HepG2 (cell line): ENCODE measurements around the gene GPBAR1. TPM values are rescaled to one million over a fixed set of nuclear protein-coding genes. Genes with fewer than 3 reads are reported as not detected.

ENCODE experiments used
- AGO1 ChIP-seq: fragments of 200-400 bp; formaldehyde crosslinking; IDR thresholded peaks from 2 replicates; pipeline ENCODE4 v1.6.1; 2017; ENCODE audit warnings: mild to moderate bottlenecking, low read depth, low read length, moderate library complexity; ENCODE audit not compliant: poor library complexity, severe bottlenecking
- AKAP8 ChIP-seq: sonication (generic); formaldehyde crosslinking; IDR thresholded peaks from 2 replicates; pipeline ENCODE4 v1.5.1; 2020; ENCODE audit warnings: mild to moderate bottlenecking, missing genetic modification reagents
- ASH2L ChIP-seq: fragments of 300-600, 200-600 bp; sonication (generic); IDR thresholded peaks from 2 replicates; pipeline ENCODE4 v1.7.0; 2017; ENCODE audit warnings: low read depth, mild to moderate bottlenecking, moderate library complexity, mixed read lengths, low read length; ENCODE audit not compliant: insufficient read length
- ATAD3A ChIP-seq: sonication (generic); formaldehyde crosslinking; IDR thresholded peaks from 2 replicates; pipeline ENCODE4 v1.4.0; 2020; ENCODE audit warnings: missing genetic modification reagents
- DNMT3B ChIP-seq: conservative IDR thresholded peaks from 2 replicates; pipeline ENCODE4 v1.6.1; 2016; ENCODE audit warnings: missing biosample characterization, control low read depth
- HINFP ChIP-seq: sonication (generic); formaldehyde crosslinking; IDR thresholded peaks from 2 replicates; pipeline ENCODE4 v1.4.0; 2020; ENCODE audit warnings: low read depth, mild to moderate bottlenecking, missing genetic modification reagents
- KIAA2018 ChIP-seq: sonication (generic); formaldehyde crosslinking; IDR thresholded peaks from 2 replicates; pipeline ENCODE4 v1.5.0; 2020; ENCODE audit warnings: mild to moderate bottlenecking, missing genetic modification reagents, borderline replicate concordance
- MAFF ChIP-seq: IDR thresholded peaks from 2 replicates; pipeline ENCODE4 v1.6.1; 2011; ENCODE audit warnings: low read depth, low read length, improper control_type of control experiment
- PTBP1 ChIP-seq: fragments of 200-400 bp; formaldehyde crosslinking; IDR thresholded peaks from 2 replicates; pipeline ENCODE4 v1.6.1; 2018; ENCODE audit warnings: low read length, low read depth; ENCODE audit not compliant: poor library complexity, severe bottlenecking
- RELA ChIP-seq: sonication (generic); formaldehyde crosslinking; IDR thresholded peaks from 2 replicates; pipeline ENCODE4 v1.4.0; 2020; ENCODE audit warnings: missing genetic modification reagents
- ZNF543 ChIP-seq: sonication (generic); formaldehyde crosslinking; IDR thresholded peaks from 2 replicates; pipeline ENCODE4 v1.4.0; 2020; ENCODE audit warnings: mild to moderate bottlenecking, missing genetic modification reagents
- ZNF558 ChIP-seq: sonication (generic); formaldehyde crosslinking; IDR thresholded peaks from 2 replicates; pipeline ENCODE4 v1.9.0; 2022; ENCODE audit warnings: mild to moderate bottlenecking, missing genetic modification reagents, borderline replicate concordance
- ZNF792 ChIP-seq: IDR thresholded peaks from 2 replicates; pipeline ENCODE4 v1.6.1; 2016
- ZNF883 ChIP-seq: sonication (generic); formaldehyde crosslinking; IDR thresholded peaks from 2 replicates; pipeline ENCODE4 v1.5.1; 2020; ENCODE audit warnings: mild to moderate bottlenecking, missing genetic modification reagents; ENCODE audit errors: not compliant biosample characterization
- polyA plus RNA-seq, 8 experiments: library from polyadenylated mRNA; depleted of rRNA in 3 of 8; stranded (reverse) in 7 of 8; unstranded in 1 of 8; fragments of >200 nt; fragmentation: Illumina TruSeq in 4 of 8; extraction: Trizol in 4 of 8; gene quantifications; 2 replicates each; pipeline versions ENCODE4 v1.2.1 to v1.2.3, GENCODE V29; 2011 to 2016; ENCODE audit warnings: low read depth in 4 of 8, missing spikeins in 1 of 8, mixed read lengths in 1 of 8; ENCODE audit not compliant: insufficient read depth in 1 of 8
- total RNA-seq, 5 experiments: library from RNA; depleted of rRNA; stranded (reverse); fragments of >200 nt; fragmentation: Illumina TruSeq; extraction: Trizol; gene quantifications; 2 replicates each; pipeline ENCODE4 v1.2.3, GENCODE V29; 2016; ENCODE audit warnings: low read depth in 1 of 5
- TF ChIP-seq, protein P1 (sequence below): sonication (generic); formaldehyde crosslinking; IDR thresholded peaks from 2 replicates; pipeline ENCODE4 v1.5.0; 2020; ENCODE audit warnings: mild to moderate bottlenecking, missing genetic modification reagents
- TF ChIP-seq, protein P2 (sequence below): sonication (generic); formaldehyde crosslinking; IDR thresholded peaks from 2 replicates; pipeline ENCODE4 v1.8.0; 2022; ENCODE audit warnings: missing genetic modification reagents, low read depth, mild to moderate bottlenecking, borderline replicate concordance

GPBAR1 gene
- total and polyA plus RNA-seq, 2 of the 13 experiments (the other 11 are each of a cell fraction or from before 2014, with no cell fraction given) = 0.05 to 0.09 TPM

GRCh38 chr2:218216674-218217359 is 44.0 kb upstream of the GPBAR1 start, which contains the start of gene ARPC2 (continued):
- no peak for TF ChIP-seq KIAA2018 (CRISPR knock-in tag)
- no peak; the same call in 1 of the 2 replicates for TF ChIP-seq ZNF558
- peak; percentile 87 for TF ChIP-seq ZNF543 (CRISPR knock-in tag)
- no peak for TF ChIP-seq MAFF
- no peak for TF ChIP-seq PTBP1
- TF ChIP-seq AGO1 = no peak
- TF ChIP-seq RELA = no peak
- TF ChIP-seq ATAD3A (CRISPR knock-in tag) = no peak
- peak; percentile 79 for TF ChIP-seq ASH2L
- 0 out of 2 replicates have a peak, but pooled peaks have one; percentile 69 for TF ChIP-seq AKAP8 (CRISPR knock-in tag)
- TF ChIP-seq HINFP = peak; percentile 71; the same call in 1 of the 2 replicates
- no peak for TF ChIP-seq ZNF883
- peak; percentile 85 for TF ChIP-seq ZNF792 (CRISPR knock-in tag)
- TF ChIP-seq DNMT3B (CRISPR knock-in tag) = no peak
- TF ChIP-seq, protein P1, sequence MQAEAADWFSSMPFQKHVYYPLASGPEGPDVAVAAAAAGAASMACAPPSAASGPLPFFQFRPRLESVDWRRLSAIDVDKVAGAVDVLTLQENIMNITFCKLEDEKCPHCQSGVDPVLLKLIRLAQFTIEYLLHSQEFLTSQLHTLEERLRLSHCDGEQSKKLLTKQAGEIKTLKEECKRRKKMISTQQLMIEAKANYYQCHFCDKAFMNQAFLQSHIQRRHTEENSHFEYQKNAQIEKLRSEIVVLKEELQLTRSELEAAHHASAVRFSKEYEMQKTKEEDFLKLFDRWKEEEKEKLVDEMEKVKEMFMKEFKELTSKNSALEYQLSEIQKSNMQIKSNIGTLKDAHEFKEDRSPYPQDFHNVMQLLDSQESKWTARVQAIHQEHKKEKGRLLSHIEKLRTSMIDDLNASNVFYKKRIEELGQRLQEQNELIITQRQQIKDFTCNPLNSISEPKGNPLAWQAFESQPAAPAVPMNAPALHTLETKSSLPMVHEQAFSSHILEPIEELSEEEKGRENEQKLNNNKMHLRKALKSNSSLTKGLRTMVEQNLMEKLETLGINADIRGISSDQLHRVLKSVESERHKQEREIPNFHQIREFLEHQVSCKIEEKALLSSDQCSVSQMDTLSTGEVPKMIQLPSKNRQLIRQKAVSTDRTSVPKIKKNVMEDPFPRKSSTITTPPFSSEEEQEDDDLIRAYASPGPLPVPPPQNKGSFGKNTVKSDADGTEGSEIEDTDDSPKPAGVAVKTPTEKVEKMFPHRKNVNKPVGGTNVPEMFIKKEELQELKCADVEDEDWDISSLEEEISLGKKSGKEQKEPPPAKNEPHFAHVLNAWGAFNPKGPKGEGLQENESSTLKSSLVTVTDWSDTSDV (CRISPR knock-in tag) = no peak
- TF ChIP-seq, protein P2, sequence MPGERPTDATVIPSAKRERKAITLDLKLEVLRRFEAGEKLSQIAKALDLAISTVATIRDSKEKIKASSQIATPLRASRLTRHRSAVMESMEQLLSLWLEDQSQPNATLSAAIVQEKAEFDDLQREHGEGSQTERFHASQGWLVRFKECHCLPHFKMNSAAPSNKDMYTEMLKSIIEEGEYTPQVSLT (CRISPR knock-in tag) = peak; percentile 15; the same call in 1 of the 2 replicates
